Tibial nerve (tissue), 4 donors: ENCODE data around the gene NUDCD2.

Experiments
- EP300 ChIP-seq, 2 donors: sonication (generic); formaldehyde crosslinking; IDR thresholded peaks; one replicate each; pipeline ENCODE4 v1.6.1; 2017; ENCODE audit warnings: antibody characterized with exemption in 2 of 2, mild to moderate bottlenecking in 1 of 2
- TF ChIP-seq, protein P1 (sequence below), 5 experiments: fragments of 200-600 bp in 3 of 5; fragments of 450-650 bp in 2 of 5; sonication (generic) in 3 of 5; IDR thresholded peaks; one replicate each; pipeline ENCODE4 v1.5.1; 2016 to 2019; ENCODE audit warnings: antibody characterized with exemption in 5 of 5, mild to moderate bottlenecking in 3 of 5, moderate library complexity in 2 of 5

DNA sequence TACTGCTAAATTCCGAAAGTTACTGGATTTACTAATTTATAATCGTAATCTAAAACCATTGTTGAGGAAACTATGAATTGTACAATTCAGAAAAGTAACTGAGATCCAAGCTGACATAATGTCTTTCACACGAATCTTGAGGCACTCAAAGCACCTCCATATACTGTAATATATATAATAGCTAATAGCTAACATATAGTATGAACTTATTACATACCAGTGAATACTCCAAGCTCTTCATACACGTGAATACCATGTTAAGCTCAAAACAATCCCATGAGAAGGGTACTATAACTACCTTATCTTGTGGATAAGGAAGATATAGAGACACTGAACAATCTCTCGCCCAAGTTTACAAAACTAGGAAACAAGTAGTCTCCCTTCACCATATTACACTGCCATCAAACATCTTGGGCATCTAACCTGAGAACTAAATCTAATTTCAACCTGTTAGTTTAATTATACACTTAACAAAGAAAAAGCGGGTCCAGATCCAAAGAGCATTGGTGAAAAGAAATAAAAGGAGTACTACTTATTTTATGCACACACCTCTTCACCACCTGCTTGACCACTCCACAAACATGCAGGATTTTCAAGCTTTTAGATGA lies 1.0 kb downstream of the NUDCD2 start:
- TF ChIP-seq, protein P1, sequence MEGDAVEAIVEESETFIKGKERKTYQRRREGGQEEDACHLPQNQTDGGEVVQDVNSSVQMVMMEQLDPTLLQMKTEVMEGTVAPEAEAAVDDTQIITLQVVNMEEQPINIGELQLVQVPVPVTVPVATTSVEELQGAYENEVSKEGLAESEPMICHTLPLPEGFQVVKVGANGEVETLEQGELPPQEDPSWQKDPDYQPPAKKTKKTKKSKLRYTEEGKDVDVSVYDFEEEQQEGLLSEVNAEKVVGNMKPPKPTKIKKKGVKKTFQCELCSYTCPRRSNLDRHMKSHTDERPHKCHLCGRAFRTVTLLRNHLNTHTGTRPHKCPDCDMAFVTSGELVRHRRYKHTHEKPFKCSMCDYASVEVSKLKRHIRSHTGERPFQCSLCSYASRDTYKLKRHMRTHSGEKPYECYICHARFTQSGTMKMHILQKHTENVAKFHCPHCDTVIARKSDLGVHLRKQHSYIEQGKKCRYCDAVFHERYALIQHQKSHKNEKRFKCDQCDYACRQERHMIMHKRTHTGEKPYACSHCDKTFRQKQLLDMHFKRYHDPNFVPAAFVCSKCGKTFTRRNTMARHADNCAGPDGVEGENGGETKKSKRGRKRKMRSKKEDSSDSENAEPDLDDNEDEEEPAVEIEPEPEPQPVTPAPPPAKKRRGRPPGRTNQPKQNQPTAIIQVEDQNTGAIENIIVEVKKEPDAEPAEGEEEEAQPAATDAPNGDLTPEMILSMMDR (IDR thresholded peaks at IDR 0.05) = no peak
- no peak for TF ChIP-seq EP300 (IDR thresholded peaks at IDR 0.05)
